SH-SY5Y (cell line): ENCODE results near the gene ELMO1.

Experiments
- GATA2 ChIP-seq: IDR thresholded peaks from 2 replicates; pipeline ENCODE4 v1.6.1; 2011; ENCODE audit warnings: mild to moderate bottlenecking, low read depth, low read length
- GATA3 ChIP-seq: IDR thresholded peaks from 2 replicates; pipeline ENCODE4 v1.6.1; 2011; ENCODE audit warnings: low read depth, mild to moderate bottlenecking, low read length, moderate library complexity

DNA sequence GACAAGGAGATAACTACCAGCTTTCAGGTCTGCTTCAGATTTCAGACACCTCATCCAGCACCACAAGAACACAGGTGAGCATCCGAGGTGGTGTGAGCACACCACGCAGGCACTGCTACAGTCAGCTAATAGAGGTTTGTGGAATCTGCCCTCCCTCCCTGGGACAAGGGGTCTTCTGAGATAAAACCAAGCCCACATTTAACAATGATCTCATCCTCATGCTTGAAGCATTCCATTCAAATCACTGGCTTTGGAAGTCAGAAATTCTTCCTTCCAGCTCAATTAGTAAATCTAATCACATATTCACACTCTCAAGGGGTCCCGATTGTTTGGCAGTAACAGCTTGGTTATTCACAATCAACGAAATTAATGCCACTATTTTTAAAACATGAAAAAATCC is 331.4 kb downstream of the ELMO1 start:
- TF ChIP-seq GATA3 (no peak), GATA2 (no peak)
